ENCODE measurements around the gene EGR4.

Gene EGR4

GRCh38 chr2:73292316-73292905 lies 937 bp downstream of the EGR4 start:
- TF ChIP-seq ZFP3 (CRISPR knock-in tag; IDR thresholded peaks at IDR 0.05) (no peak), ESRRG (CRISPR knock-in tag; IDR thresholded peaks at IDR 0.05) (no peak), PPARA (CRISPR knock-in tag; IDR thresholded peaks at IDR 0.05; ENCODE audit: borderline replicate concordance) (no peak), ARNTL (CRISPR knock-in tag; IDR thresholded peaks at IDR 0.05; ENCODE audit: borderline replicate concordance, low read depth) (no peak), ZNF70 (CRISPR knock-in tag; IDR thresholded peaks at IDR 0.05) (no peak), ZFP30 (CRISPR knock-in tag; IDR thresholded peaks at IDR 0.05) (no peak), CSRNP3 (CRISPR knock-in tag; IDR thresholded peaks at IDR 0.05) (no peak), POU6F1 (CRISPR knock-in tag; IDR thresholded peaks at IDR 0.05; ENCODE audit: borderline replicate concordance, low read depth) (no peak), ISL1 (CRISPR knock-in tag; IDR thresholded peaks at IDR 0.05) (no peak), TOX (CRISPR knock-in tag; IDR thresholded peaks at IDR 0.05; ENCODE audit: borderline replicate concordance) (no peak), GLIS3 (CRISPR knock-in tag; IDR thresholded peaks at IDR 0.05) (no peak)
- no peak for ATAC-seq

- TF ChIP-seq ZNF70 (CRISPR knock-in tag; IDR thresholded peaks at IDR 0.05) (no peak), SNAI2 (CRISPR knock-in tag; IDR thresholded peaks at IDR 0.05) (no peak), ZC3H10 (CRISPR knock-in tag; IDR thresholded peaks at IDR 0.05) (no peak), CSRNP3 (CRISPR knock-in tag; IDR thresholded peaks at IDR 0.05) (no peak), TOX (CRISPR knock-in tag; IDR thresholded peaks at IDR 0.05; ENCODE audit: borderline replicate concordance) (no peak), ZFP3 (CRISPR knock-in tag; IDR thresholded peaks at IDR 0.05) (no peak), RARB (CRISPR knock-in tag; IDR thresholded peaks at IDR 0.05) (no peak)
- ATAC-seq, result peak; percentile 36
These were observed 1.7 kb downstream of the EGR4 start for GRCh38 chr2:73291461-73292315.

DNA sequence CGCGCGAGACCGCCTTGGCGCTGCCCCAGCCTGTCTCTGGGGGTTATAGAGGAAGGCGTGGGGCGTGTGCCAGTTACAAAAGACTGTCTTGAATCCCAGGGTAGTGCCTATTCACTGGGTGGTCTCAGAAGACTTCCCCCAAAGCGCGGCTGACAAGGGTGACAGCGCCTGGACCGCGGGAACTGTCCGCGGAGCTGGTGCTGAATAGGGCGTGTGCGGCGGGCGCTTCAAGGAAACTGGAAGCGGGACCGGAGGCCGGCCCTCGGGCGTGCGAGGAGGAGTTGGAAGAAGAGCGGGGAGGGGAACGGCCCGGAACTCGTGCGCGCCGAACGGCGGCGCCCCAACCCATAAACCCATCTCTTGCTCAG lies 2.3 kb downstream of the EGR4 start:
- TF ChIP-seq POU6F1 (CRISPR knock-in tag; IDR thresholded peaks at IDR 0.05; ENCODE audit: borderline replicate concordance, low read depth) (no peak), CSDC2 (CRISPR knock-in tag; IDR thresholded peaks at IDR 0.05) (0 out of 2 replicates have a peak, but pooled peaks have one; percentile 56)
- ATAC-seq, result peak; percentile 69

DNA sequence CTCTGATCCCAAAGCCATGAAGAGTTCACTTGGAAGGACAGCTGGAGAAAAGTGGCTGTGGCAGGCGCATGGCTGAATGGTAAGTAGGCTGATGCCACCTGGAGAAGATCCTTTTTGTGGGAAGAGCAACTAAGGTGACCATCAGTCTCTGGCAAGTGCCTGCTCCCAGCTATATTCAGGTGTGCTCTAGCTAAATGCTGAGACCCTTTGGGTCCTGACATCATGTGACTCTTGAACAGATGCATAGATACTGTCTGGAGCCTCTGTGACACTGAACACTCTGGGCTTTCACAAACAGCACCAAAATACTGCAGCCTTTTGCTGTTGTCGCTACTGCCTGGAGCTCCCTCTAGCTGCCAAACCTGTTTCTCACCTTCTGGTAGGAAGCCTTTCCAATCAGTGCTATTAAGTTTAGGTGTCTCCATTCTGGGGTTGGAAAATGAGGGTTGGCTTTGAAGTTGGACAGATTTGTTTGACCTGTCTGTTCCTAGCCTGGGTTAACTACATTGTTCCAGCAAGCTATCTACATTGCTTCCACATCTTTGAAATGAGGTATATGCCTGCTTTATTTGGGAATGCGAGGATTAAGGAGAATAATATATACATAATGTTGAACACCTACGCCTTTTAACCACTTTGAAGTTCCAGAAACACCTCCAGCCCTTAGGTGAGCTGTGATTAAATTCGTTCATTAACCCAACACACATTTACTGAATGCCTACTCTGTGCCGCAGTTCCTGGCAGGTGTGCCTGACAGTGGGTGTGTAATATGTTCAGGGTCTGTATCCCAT lies 3.1 kb downstream of the EGR4 start:
- TF ChIP-seq CSDC2 (CRISPR knock-in tag; IDR thresholded peaks at IDR 0.05) (no peak), SNAI2 (CRISPR knock-in tag; IDR thresholded peaks at IDR 0.05) (no peak)
- TF ChIP-seq, protein P1, sequence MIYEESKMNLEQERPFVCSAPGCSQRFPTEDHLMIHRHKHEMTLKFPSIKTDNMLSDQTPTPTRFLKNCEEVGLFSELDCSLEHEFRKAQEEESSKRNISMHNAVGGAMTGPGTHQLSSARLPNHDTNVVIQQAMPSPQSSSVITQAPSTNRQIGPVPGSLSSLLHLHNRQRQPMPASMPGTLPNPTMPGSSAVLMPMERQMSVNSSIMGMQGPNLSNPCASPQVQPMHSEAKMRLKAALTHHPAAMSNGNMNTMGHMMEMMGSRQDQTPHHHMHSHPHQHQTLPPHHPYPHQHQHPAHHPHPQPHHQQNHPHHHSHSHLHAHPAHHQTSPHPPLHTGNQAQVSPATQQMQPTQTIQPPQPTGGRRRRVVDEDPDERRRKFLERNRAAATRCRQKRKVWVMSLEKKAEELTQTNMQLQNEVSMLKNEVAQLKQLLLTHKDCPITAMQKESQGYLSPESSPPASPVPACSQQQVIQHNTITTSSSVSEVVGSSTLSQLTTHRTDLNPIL (CRISPR knock-in tag; IDR thresholded peaks at IDR 0.05; ENCODE audit: low read depth), result no peak
- peak; percentile 52; the same call in 2 of the 3 replicates for ATAC-seq
